Colonic mucosa (tissue), 4 donors: ENCODE measurements around the gene ARMH1. TPM values are rescaled to one million over a fixed set of nuclear protein-coding genes. Genes with fewer than 3 reads are reported as not detected.

Experiments used
- DNase-seq: peaks from one replicate; pipeline ENCODE4 v3.0.0-alpha.2; 2020
- H3K27ac ChIP-seq: fragments of 200-600 bp; one replicate; pipeline ENCODE4 v1.8.0; 2021
- H3K27me3 ChIP-seq: fragments of 200-600 bp; one replicate; pipeline ENCODE4 v1.8.0; 2021
- H3K36me3 ChIP-seq: fragments of 200-600 bp; one replicate; pipeline ENCODE4 v1.8.0; 2021
- H3K4me1 ChIP-seq: fragments of 200-600 bp; one replicate; pipeline ENCODE4 v1.8.0; 2021; ENCODE audit warnings: mild to moderate bottlenecking
- H3K4me3 ChIP-seq: fragments of 200-600 bp; one replicate; pipeline ENCODE4 v1.8.0; 2021
- H3K9ac ChIP-seq, 2 donors: one replicate each; pipeline ENCODE4 v1.7.0; 2013; ENCODE audit warnings: control low read depth in 2 of 2, low read depth in 2 of 2, low read length in 2 of 2
- H3K9me3 ChIP-seq: fragments of 200-600 bp; one replicate; pipeline ENCODE4 v1.8.0; 2021
- intact Hi-C: fragments of 100-400 bp; cut with DNase I; formaldehyde crosslinking; loops from one replicate; pipeline ENCODE4 v1.14.1; 2022
- total RNA-seq, 2 donors: library from RNA; stranded (reverse); fragmentation: NEBNext Ultra II Directional in 1 of 2; extraction: Animal tissue kit (Norgen Biotek cat#: 25700) in 1 of 2; gene quantifications; one replicate each; pipeline ENCODE4 v1.2.1, GENCODE V29; 2021
- TF ChIP-seq, protein P1 (sequence below): fragments of 200-600 bp; IDR thresholded peaks from one replicate; pipeline ENCODE4 v1.8.0; 2022; ENCODE audit warnings: antibody characterized with exemption, mild to moderate bottlenecking
- donor health status: healthy.
- donor health status: DM: no; HTN: no; CAD: no.
- donor health status: DM: no; HTN: no; CAD: no.

ARMH1 gene
- total RNA-seq, 2 donors from 2014 or later: 1.3 to 5.1 TPM

DNA sequence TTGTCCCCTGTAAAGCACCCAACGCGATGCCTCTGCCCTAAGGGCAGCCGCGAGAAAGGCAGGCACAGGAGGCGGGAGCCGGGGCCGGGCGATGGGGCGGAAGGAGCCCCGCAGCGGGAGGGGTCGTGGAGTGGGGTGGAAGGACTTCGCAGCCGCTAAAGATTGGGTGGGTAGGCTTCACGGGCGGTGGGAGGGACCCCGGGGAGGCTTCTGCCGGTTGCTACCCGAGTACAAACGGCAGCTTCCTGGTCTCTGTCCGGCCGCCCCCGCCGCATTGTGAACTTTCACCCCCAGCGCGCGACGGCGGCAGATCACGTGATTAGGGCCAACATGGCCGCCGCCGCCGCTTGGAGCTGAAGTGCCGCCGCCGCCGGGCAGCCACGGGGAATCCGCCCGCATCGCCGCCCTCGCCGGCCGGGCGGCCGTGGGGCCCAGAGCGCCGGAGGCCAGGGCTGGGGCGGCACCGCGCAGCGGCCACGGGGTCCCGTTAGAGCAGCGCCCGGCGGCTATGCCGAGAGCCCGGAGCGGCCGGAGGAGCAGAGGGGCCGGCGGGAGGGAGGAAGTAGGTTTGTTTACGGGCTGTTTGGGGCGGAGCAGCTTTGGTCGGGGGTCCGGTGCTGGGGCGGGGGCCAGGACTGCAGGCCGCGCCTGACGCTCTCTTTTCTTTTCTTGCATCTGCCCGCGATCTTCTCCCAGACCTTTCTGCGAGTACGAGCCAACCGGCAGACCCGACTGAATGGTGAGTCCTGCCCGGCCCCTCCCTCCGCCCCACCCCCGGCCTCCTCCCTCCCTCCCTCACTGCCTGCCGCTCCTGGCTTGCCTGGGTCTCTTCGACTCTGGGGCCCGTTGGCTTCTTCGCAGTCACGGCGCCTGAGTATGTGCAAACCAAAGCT lies 42.6 kb upstream of the ARMH1 start:
- peak overlapping the region; percentile 72 to 81 for H3K9ac ChIP-seq
- H3K9me3 ChIP-seq: no peaks in the 10 kb centered on the region
- peak overlapping the region; percentile 95 for H3K27ac ChIP-seq
- peaks cover 12% of the 10 kb centered on the region for H3K36me3 ChIP-seq
- TF ChIP-seq, protein P1, sequence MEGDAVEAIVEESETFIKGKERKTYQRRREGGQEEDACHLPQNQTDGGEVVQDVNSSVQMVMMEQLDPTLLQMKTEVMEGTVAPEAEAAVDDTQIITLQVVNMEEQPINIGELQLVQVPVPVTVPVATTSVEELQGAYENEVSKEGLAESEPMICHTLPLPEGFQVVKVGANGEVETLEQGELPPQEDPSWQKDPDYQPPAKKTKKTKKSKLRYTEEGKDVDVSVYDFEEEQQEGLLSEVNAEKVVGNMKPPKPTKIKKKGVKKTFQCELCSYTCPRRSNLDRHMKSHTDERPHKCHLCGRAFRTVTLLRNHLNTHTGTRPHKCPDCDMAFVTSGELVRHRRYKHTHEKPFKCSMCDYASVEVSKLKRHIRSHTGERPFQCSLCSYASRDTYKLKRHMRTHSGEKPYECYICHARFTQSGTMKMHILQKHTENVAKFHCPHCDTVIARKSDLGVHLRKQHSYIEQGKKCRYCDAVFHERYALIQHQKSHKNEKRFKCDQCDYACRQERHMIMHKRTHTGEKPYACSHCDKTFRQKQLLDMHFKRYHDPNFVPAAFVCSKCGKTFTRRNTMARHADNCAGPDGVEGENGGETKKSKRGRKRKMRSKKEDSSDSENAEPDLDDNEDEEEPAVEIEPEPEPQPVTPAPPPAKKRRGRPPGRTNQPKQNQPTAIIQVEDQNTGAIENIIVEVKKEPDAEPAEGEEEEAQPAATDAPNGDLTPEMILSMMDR: no peak
- H3K4me1 ChIP-seq: peaks cover 10% of the 10 kb centered on the region
- DNase-seq: peak; percentile 90
- intact Hi-C loops: no loop called here
- H3K27me3 ChIP-seq: no peaks in the 10 kb centered on the region
- peak overlapping the region; percentile 80 for H3K4me3 ChIP-seq

DNA sequence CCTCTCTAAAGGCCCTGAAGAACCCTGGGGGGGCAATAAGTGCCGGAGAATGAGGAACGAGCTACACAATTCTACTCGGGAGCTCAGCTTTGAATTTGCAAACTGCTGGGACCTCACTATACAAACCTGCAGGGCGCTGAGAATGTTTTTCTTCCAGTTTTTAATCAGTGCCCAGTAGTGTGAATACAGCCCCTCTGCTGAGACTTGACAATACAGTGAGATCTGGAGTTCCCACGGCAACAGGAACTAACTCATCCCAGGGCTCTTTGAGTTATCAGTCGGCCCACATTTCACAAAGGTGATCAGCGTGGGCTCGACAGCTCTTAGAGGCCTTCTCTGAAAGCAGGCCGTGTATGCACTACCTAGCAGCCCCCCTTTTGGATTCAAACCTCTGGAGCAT lies 41.9 kb upstream of the ARMH1 start:
- Histone ChIP-seq H3K36me3 (peaks cover 14% of the 10 kb centered on the region), H3K27ac (peak overlapping the region; percentile 95), H3K27me3 (no peaks in the 10 kb centered on the region), H3K9me3 (no peaks in the 10 kb centered on the region), H3K9ac (peak overlapping the region; percentile 72 to 78), H3K4me1 (peaks cover 10% of the 10 kb centered on the region), H3K4me3 (peak overlapping the region; percentile 80)
- intact Hi-C loops: no loop called here
- DNase-seq: no peak
- TF ChIP-seq, protein P1: no peak

DNA sequence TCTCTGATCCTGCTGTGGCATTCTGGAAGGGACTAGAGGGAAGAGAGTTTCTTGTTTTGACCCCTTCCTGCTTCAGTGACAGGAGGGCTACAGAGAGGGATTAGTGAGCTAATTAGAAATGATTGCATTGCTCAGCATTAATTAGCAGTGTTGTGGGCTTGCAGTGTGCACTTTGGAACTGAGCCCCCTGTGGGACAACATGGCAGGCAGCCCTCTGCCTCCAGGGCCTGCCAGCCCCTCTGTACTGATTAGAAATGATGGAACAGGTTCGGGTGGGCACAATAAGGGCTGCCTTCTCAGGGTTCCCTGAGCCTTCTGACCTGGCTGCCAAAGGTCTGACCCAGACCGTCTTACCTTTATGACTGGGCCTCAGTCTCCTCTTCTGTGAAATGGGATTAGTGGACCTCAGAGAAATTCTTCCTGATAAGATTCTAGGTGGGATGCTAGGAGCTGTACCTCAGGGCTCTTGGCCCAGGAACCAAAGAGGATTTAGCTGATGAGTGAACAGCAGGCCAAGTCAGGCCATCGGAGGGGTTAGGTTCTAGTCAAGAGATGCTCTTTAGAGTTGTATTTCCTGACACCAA lies 39.8 kb upstream of the ARMH1 start:
- Histone ChIP-seq H3K9me3 (no peaks in the 10 kb centered on the region), H3K27me3 (no peaks in the 10 kb centered on the region), H3K36me3 (peaks cover 22% of the 10 kb centered on the region), H3K4me1 (peaks cover 10% of the 10 kb centered on the region), H3K4me3 (no peak overlapping the region), H3K27ac (no peak overlapping the region), H3K9ac (no peak overlapping the region)
- TF ChIP-seq, protein P1: no peak
- DNase-seq: no peak
- intact Hi-C loops: no loop called here

DNA sequence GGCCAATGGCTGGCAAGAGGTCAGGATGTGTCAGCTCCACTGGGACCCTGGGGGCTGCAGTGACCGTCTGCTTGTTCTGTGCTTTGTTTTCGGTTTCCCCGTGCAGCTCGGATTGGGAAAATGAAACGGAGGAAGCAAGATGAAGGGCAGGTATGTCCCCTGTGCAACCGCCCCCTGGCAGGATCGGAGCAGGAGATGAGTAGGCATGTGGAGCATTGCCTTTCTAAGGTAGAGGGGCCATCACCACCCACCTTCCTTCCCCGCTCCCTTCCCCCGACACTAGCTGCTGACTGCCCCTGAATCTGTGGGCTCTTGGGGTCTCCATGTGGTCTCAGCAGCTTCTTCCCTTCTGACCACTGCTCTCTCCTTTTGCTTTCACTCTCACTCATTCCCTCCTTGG lies 39.1 kb upstream of the ARMH1 start:
- Histone ChIP-seq H3K27ac (no peak overlapping the region), H3K4me3 (no peak overlapping the region), H3K9ac (no peak overlapping the region), H3K36me3 (peaks cover 22% of the 10 kb centered on the region), H3K27me3 (no peaks in the 10 kb centered on the region), H3K9me3 (no peaks in the 10 kb centered on the region), H3K4me1 (peaks cover 10% of the 10 kb centered on the region)
- intact Hi-C loops: no loop called here
- DNase-seq: no peak
- TF ChIP-seq, protein P1: no peak

DNA sequence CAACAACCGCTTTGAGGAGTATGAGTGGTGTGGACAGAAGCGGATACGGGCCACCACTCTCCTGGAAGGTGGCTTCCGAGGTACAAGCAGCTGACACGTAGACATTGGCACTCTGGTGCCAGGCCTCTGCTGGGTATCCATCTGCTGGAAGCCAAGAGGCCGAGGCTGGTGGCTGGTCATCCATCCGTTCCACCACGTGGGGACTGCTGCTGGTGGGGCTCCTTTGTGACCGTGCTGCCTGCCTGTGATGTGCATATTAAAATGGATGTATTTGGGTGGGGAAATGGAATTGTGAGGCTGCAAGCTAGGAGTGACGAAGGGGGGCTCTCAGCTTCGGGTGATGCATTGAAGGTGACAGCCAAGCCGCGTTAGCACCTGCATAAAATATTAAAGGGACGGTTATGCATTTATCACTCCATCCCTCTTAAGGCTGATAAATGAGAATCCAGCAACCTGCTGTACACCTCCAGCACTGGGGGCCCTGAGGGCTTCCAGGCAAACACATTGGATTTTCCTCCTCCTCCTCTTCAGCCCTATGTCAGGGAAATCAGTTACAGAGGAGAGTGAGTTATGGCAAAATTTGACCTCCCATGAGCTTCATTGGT lies 38.3 kb upstream of the ARMH1 start:
- H3K4me1 ChIP-seq: peaks cover 10% of the 10 kb centered on the region
- TF ChIP-seq, protein P1: no peak
- peaks cover 22% of the 10 kb centered on the region for H3K36me3 ChIP-seq
- no peak overlapping the region for H3K27ac ChIP-seq
- H3K27me3 ChIP-seq: no peaks in the 10 kb centered on the region
- no peak for DNase-seq
- no peak overlapping the region for H3K4me3 ChIP-seq
- intact Hi-C loops: no loop called here
- H3K9me3 ChIP-seq: no peaks in the 10 kb centered on the region
- no peak overlapping the region for H3K9ac ChIP-seq
